H1 (cell line): ENCODE results near the gene LMAN2. TPM values are rescaled to one million over a fixed set of nuclear protein-coding genes. Genes with fewer than 3 reads are reported as not detected.

Source experiments
- BCL11A ChIP-seq, 2 experiments: IDR thresholded peaks; one replicate each; pipeline ENCODE4 v1.6.1; 2011; ENCODE audit warnings: low read depth in 2 of 2, low read length in 2 of 2, mild to moderate bottlenecking in 2 of 2
- CBX5 ChIP-seq: fragments of 300-800, 300-1000 bp; sonication (generic); IDR thresholded peaks from 2 replicates; pipeline ENCODE4 v1.7.1; 2016; ENCODE audit warnings: antibody characterized with exemption, low read length, low read depth
- CHD1 ChIP-seq: IDR thresholded peaks from 2 replicates; pipeline ENCODE4 v1.6.1; 2012; ENCODE audit warnings: low read depth, low read length, improper control_type of control experiment
- KDM5A ChIP-seq: fragments of 200-600 bp; IDR thresholded peaks from 2 replicates; pipeline ENCODE4 v1.7.1; 2012; ENCODE audit warnings: mild to moderate bottlenecking, low read length, inconsistent platforms, mixed read lengths
- MAFK ChIP-seq: IDR thresholded peaks from 2 replicates; pipeline ENCODE4 v1.6.1; 2012; ENCODE audit warnings: low read depth, mild to moderate bottlenecking, improper control_type of control experiment, low read length
- NANOG ChIP-seq: IDR thresholded peaks from 2 replicates; pipeline ENCODE4 v1.6.1; 2011; ENCODE audit warnings: low read length, low read depth, mild to moderate bottlenecking, inconsistent platforms; ENCODE audit not compliant: insufficient read depth, poor library complexity, severe bottlenecking
- NRF1 ChIP-seq: IDR thresholded peaks from 2 replicates; pipeline ENCODE4 v1.6.1; 2011; ENCODE audit warnings: mild to moderate bottlenecking, low read depth, low read length, improper control_type of control experiment
- SIRT6 ChIP-seq: IDR thresholded peaks from one replicate; pipeline ENCODE4 v1.7.1; 2012; ENCODE audit warnings: low read length, inconsistent platforms
- SIX5 ChIP-seq: IDR thresholded peaks from 2 replicates; pipeline ENCODE4 v1.6.1; 2011; ENCODE audit warnings: mild to moderate bottlenecking, low read depth, low read length
- TAF1 ChIP-seq: IDR thresholded peaks from 2 replicates; pipeline ENCODE4 v1.6.1; 2011; ENCODE audit warnings: mild to moderate bottlenecking, low read depth, low read length
- polyA plus RNA-seq, 7 experiments: library from polyadenylated mRNA; depleted of rRNA in 3 of 7; stranded (reverse) in 5 of 7; unstranded in 2 of 7; fragments of >200 nt in 5 of 7; fragments of 200-250 nt in 2 of 7; gene quantifications; 1 replicate in 5 of 7; 2 replicates in 1 of 7; 4 replicates in 1 of 7; pipeline versions ENCODE4 v1.2.1 to v1.2.3, GENCODE V29; 2011 to 2013; ENCODE audit warnings: missing spikeins in 2 of 7, mixed read lengths in 2 of 7
- total RNA-seq: library from RNA; stranded (reverse); fragmentation: NEBNext Ultra II Directional; extraction: Animal tissue kit (Norgen Biotek cat#: 25700); gene quantifications from 2 replicates; pipeline ENCODE4 v1.2.1, GENCODE V29; 2021
- TF ChIP-seq, protein P1 (sequence below): fragments of 300-600 bp; sonication (generic); IDR thresholded peaks from 2 replicates; pipeline ENCODE4 v1.7.1; 2012; ENCODE audit warnings: low read length, moderate library complexity, mild to moderate bottlenecking, inconsistent platforms; ENCODE audit not compliant: insufficient replicate concordance
- TF ChIP-seq, protein P2 (sequence below): IDR thresholded peaks from 2 replicates; pipeline ENCODE4 v1.6.1; 2012; ENCODE audit warnings: inconsistent platforms

The LMAN2 gene
- total and polyA plus RNA-seq, 2 of the 8 experiments (the other 6 are each of a cell fraction or from before 2014, with no cell fraction given), result 116 to 225 TPM

DNA sequence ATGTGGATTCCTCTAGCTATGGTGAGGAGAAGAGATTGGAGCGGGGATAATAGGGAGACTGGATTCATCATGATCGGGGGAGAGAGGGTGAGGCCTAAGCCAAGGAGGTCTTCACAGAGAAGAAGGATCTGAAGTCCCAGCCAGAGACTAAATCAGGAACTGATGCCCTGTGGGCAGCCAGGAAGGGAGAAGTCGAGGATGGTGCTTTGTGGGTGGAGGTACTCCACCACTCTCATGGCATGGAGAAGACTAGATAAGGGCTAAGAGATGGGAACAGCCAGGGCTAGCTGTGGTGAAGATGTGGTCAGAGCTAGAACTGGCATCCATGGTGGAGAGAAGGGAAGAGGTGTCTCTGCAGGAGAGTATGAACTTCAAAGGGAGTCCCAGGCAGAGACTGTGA lies 3.2 kb upstream of the LMAN2 start (continued):
- TF ChIP-seq, protein P1, sequence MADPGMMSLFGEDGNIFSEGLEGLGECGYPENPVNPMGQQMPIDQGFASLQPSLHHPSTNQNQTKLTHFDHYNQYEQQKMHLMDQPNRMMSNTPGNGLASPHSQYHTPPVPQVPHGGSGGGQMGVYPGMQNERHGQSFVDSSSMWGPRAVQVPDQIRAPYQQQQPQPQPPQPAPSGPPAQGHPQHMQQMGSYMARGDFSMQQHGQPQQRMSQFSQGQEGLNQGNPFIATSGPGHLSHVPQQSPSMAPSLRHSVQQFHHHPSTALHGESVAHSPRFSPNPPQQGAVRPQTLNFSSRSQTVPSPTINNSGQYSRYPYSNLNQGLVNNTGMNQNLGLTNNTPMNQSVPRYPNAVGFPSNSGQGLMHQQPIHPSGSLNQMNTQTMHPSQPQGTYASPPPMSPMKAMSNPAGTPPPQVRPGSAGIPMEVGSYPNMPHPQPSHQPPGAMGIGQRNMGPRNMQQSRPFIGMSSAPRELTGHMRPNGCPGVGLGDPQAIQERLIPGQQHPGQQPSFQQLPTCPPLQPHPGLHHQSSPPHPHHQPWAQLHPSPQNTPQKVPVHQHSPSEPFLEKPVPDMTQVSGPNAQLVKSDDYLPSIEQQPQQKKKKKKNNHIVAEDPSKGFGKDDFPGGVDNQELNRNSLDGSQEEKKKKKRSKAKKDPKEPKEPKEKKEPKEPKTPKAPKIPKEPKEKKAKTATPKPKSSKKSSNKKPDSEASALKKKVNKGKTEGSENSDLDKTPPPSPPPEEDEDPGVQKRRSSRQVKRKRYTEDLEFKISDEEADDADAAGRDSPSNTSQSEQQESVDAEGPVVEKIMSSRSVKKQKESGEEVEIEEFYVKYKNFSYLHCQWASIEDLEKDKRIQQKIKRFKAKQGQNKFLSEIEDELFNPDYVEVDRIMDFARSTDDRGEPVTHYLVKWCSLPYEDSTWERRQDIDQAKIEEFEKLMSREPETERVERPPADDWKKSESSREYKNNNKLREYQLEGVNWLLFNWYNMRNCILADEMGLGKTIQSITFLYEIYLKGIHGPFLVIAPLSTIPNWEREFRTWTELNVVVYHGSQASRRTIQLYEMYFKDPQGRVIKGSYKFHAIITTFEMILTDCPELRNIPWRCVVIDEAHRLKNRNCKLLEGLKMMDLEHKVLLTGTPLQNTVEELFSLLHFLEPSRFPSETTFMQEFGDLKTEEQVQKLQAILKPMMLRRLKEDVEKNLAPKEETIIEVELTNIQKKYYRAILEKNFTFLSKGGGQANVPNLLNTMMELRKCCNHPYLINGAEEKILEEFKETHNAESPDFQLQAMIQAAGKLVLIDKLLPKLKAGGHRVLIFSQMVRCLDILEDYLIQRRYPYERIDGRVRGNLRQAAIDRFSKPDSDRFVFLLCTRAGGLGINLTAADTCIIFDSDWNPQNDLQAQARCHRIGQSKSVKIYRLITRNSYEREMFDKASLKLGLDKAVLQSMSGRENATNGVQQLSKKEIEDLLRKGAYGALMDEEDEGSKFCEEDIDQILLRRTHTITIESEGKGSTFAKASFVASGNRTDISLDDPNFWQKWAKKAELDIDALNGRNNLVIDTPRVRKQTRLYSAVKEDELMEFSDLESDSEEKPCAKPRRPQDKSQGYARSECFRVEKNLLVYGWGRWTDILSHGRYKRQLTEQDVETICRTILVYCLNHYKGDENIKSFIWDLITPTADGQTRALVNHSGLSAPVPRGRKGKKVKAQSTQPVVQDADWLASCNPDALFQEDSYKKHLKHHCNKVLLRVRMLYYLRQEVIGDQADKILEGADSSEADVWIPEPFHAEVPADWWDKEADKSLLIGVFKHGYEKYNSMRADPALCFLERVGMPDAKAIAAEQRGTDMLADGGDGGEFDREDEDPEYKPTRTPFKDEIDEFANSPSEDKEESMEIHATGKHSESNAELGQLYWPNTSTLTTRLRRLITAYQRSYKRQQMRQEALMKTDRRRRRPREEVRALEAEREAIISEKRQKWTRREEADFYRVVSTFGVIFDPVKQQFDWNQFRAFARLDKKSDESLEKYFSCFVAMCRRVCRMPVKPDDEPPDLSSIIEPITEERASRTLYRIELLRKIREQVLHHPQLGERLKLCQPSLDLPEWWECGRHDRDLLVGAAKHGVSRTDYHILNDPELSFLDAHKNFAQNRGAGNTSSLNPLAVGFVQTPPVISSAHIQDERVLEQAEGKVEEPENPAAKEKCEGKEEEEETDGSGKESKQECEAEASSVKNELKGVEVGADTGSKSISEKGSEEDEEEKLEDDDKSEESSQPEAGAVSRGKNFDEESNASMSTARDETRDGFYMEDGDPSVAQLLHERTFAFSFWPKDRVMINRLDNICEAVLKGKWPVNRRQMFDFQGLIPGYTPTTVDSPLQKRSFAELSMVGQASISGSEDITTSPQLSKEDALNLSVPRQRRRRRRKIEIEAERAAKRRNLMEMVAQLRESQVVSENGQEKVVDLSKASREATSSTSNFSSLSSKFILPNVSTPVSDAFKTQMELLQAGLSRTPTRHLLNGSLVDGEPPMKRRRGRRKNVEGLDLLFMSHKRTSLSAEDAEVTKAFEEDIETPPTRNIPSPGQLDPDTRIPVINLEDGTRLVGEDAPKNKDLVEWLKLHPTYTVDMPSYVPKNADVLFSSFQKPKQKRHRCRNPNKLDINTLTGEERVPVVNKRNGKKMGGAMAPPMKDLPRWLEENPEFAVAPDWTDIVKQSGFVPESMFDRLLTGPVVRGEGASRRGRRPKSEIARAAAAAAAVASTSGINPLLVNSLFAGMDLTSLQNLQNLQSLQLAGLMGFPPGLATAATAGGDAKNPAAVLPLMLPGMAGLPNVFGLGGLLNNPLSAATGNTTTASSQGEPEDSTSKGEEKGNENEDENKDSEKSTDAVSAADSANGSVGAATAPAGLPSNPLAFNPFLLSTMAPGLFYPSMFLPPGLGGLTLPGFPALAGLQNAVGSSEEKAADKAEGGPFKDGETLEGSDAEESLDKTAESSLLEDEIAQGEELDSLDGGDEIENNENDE, result no peak
- TF ChIP-seq CBX5 (no peak), KDM5A (no peak), NANOG (no peak), CHD1 (no peak), MAFK (no peak), SIRT6 (no peak), TAF1 (no peak), BCL11A (IDR thresholded peaks at IDR 0.05; ENCODE audit: low read depth in 2 of 2, low read length in 2 of 2) (no peak), SIX5 (no peak), NRF1 (no peak)
- TF ChIP-seq, protein P2, sequence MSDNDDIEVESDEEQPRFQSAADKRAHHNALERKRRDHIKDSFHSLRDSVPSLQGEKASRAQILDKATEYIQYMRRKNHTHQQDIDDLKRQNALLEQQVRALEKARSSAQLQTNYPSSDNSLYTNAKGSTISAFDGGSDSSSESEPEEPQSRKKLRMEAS, result no peak
